A549 (cell line): ENCODE data around the gene OPCML.

Experiments
- CBX8 ChIP-seq: fragments of 200-600 bp; sonication (generic); IDR thresholded peaks from 2 replicates; pipeline ENCODE4 v1.6.1; 2016
- EP300 ChIP-seq, 2 experiments: fragments of >200 bp; sonication (Bioruptor Twin); formaldehyde crosslinking; IDR thresholded peaks; 2 replicates in 1 of 2; 3 replicates in 1 of 2; pipeline ENCODE4 v1.6.1; 2016 to 2017
- FOSL2 ChIP-seq, 2 experiments: fragments of 450-650 bp in 1 of 2; fragments of >200 bp in 1 of 2; sonication (Bioruptor Twin) in 1 of 2; formaldehyde crosslinking; IDR thresholded peaks; 2 replicates each; pipeline versions ENCODE4 v1.5.0 to v1.6.1; 2016 to 2020; ENCODE audit warnings: mild to moderate bottlenecking in 1 of 2, moderate library complexity in 1 of 2
- POLR2A ChIP-seq: IDR thresholded peaks from 2 replicates; pipeline ENCODE4 v1.6.1; 2012; ENCODE audit warnings: mild to moderate bottlenecking, low read length
- RAD21 ChIP-seq, 2 experiments: fragments of >200 bp in 1 of 2; sonication (Bioruptor Twin) in 1 of 2; formaldehyde crosslinking in 1 of 2; IDR thresholded peaks in 1 of 2; conservative IDR thresholded peaks in 1 of 2; 2 replicates in 1 of 2; 3 replicates in 1 of 2; pipeline ENCODE4 v1.6.1; 2012 to 2018; ENCODE audit warnings: inconsistent platforms in 1 of 2
- TF ChIP-seq, protein P1 (sequence below): fragments of >200 bp; sonication (Bioruptor Twin); formaldehyde crosslinking; IDR thresholded peaks from 3 replicates; pipeline ENCODE4 v1.5.1; 2016
- TF ChIP-seq, protein P2 (sequence below): fragments of 200-600 bp; sonication (generic); IDR thresholded peaks from 2 replicates; pipeline ENCODE4 v1.6.1; 2016; ENCODE audit warnings: antibody characterized with exemption, mild to moderate bottlenecking, moderate library complexity

DNA sequence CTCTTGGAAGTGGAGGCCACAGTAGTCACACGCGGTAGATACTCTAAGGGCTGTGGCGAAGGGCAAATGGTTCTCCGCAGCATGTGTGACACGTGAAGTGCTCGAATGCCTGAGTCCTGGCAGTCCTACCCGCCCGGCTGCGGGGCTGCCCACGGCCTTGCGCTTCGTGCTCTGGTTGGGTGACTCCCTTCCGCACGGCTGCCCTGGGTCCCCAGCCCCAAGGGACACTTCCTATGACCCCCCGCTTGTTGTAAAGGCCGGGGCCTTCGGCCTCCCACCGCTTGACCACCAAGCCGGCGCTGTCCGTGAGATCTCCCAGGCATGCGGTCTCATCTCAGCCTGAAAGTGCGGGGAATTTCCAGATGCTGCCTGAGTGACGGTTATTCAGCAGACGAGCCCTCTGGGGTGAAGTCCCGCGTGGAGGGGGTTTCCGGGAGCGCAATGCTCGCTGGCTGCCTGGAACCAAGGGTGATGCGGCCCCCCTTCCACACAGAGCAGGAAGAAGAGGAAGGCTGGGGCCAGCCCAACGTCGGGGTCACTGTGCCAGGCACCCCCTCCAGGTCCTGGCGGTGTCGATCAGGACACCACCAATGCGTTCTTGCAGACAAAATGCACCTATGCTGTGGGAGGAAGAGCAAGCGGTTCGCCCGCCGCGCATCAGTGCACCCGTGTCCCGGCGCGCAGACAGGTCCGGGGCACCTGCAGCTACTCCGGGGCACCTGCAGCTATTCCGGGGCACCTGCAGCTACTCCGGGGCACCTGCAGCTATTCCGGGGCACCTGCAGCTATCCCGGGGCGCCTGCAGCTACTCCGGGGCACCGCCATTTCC, 171.2 kb downstream of the OPCML start:
- TF ChIP-seq FOSL2 (IDR thresholded peaks at IDR 0.05) (no peak), FOSL2 (CRISPR knock-in tag; IDR thresholded peaks at IDR 0.05) (no peak), RAD21 (conservative IDR thresholded peaks at IDR 0.05 in 1 of 2, IDR thresholded peaks at IDR 0.05 in 1 of 2) (no peak), POLR2A (no peak), EP300 (IDR thresholded peaks at IDR 0.05) (no peak), CBX8 (no peak)
- TF ChIP-seq, protein P1, sequence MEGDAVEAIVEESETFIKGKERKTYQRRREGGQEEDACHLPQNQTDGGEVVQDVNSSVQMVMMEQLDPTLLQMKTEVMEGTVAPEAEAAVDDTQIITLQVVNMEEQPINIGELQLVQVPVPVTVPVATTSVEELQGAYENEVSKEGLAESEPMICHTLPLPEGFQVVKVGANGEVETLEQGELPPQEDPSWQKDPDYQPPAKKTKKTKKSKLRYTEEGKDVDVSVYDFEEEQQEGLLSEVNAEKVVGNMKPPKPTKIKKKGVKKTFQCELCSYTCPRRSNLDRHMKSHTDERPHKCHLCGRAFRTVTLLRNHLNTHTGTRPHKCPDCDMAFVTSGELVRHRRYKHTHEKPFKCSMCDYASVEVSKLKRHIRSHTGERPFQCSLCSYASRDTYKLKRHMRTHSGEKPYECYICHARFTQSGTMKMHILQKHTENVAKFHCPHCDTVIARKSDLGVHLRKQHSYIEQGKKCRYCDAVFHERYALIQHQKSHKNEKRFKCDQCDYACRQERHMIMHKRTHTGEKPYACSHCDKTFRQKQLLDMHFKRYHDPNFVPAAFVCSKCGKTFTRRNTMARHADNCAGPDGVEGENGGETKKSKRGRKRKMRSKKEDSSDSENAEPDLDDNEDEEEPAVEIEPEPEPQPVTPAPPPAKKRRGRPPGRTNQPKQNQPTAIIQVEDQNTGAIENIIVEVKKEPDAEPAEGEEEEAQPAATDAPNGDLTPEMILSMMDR = no peak
- TF ChIP-seq, protein P2, sequence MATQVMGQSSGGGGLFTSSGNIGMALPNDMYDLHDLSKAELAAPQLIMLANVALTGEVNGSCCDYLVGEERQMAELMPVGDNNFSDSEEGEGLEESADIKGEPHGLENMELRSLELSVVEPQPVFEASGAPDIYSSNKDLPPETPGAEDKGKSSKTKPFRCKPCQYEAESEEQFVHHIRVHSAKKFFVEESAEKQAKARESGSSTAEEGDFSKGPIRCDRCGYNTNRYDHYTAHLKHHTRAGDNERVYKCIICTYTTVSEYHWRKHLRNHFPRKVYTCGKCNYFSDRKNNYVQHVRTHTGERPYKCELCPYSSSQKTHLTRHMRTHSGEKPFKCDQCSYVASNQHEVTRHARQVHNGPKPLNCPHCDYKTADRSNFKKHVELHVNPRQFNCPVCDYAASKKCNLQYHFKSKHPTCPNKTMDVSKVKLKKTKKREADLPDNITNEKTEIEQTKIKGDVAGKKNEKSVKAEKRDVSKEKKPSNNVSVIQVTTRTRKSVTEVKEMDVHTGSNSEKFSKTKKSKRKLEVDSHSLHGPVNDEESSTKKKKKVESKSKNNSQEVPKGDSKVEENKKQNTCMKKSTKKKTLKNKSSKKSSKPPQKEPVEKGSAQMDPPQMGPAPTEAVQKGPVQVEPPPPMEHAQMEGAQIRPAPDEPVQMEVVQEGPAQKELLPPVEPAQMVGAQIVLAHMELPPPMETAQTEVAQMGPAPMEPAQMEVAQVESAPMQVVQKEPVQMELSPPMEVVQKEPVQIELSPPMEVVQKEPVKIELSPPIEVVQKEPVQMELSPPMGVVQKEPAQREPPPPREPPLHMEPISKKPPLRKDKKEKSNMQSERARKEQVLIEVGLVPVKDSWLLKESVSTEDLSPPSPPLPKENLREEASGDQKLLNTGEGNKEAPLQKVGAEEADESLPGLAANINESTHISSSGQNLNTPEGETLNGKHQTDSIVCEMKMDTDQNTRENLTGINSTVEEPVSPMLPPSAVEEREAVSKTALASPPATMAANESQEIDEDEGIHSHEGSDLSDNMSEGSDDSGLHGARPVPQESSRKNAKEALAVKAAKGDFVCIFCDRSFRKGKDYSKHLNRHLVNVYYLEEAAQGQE = no peak
